Endothelial cell of umbilical vein (primary cell): ENCODE measurements around the gene ETFA. TPM values are rescaled to one million over a fixed set of nuclear protein-coding genes. Genes with fewer than 3 reads are reported as not detected.

Experiments used
- BruUV-seq: library from RNA; stranded (reverse); fragments of 400-500 nt; replicated peaks from 2 replicates; lab custom pipeline; 2021; lab: Mats Ljungman, UMichigan
- CTCF ChIA-PET: fragments of 300-600, 350-600 bp; sonication (Branson Sonifier 250); formaldehyde crosslinking; loops from one replicate; lab custom pipeline; 2021; ENCODE audit warnings: antibody characterized with exemption, inconsistent platforms; lab: Charles Lee
- POLR2A ChIA-PET: fragments of 300-600, 350-600 bp; sonication (Branson Sonifier 250); formaldehyde crosslinking; loops from one replicate; lab custom pipeline; 2021; ENCODE audit warnings: antibody characterized with exemption, inconsistent platforms; lab: Charles Lee
- DNase-seq: peaks from one replicate; pipeline ENCODE4 v3.0.0-alpha.2; 2011; ENCODE audit warnings: low read depth, low spot score
- FAIRE-seq: peaks from 2 replicates; lab custom pipeline; 2011; peaks lifted over from hg19 to GRCh38; lab: Jason Lieb, UNC
- H2AFZ ChIP-seq: 2 replicates; pipeline ENCODE4 v1.6.0; 2012; ENCODE audit warnings: low read depth, low read length, control low read depth, inconsistent platforms
- H3K27ac ChIP-seq: 2 replicates; pipeline ENCODE4 v1.5.1; 2011; ENCODE audit warnings: low read depth, mild to moderate bottlenecking, control low read depth, low read length, moderate library complexity; ENCODE audit not compliant: insufficient read depth
- H3K27me3 ChIP-seq, 2 experiments: 2 replicates each; pipeline versions ENCODE4 v1.6.0 to v1.6.1; 2011; ENCODE audit warnings: low read length in 2 of 2, mixed read lengths in 1 of 2; ENCODE audit not compliant: control insufficient read depth in 2 of 2, insufficient read depth in 2 of 2
- H3K36me3 ChIP-seq, 2 experiments: 2 replicates in 1 of 2; 3 replicates in 1 of 2; pipeline ENCODE4 v1.5.1; 2011; ENCODE audit warnings: low read length in 2 of 2, mild to moderate bottlenecking in 1 of 2, moderate library complexity in 1 of 2; ENCODE audit not compliant: control insufficient read depth in 2 of 2, insufficient read depth in 2 of 2; ENCODE audit errors: extremely low read depth in 1 of 2
- H3K4me1 ChIP-seq: 3 replicates; pipeline ENCODE4 v1.5.1; 2011; ENCODE audit warnings: mild to moderate bottlenecking, low read length; ENCODE audit not compliant: control insufficient read depth, insufficient read depth; ENCODE audit errors: extremely low read depth
- H3K4me2 ChIP-seq: 2 replicates; pipeline ENCODE4 v1.6.1; 2011; ENCODE audit warnings: low read length, control low read depth, mixed read lengths; ENCODE audit not compliant: insufficient read depth
- H3K4me3 ChIP-seq, 3 experiments: fragments of 200-600 bp in 1 of 3; sonication (generic), shearing (Covaris generic) in 1 of 3; replicated peaks in 1 of 3; 2 replicates each; pipeline ENCODE4 v1.5.1; 2011 to 2016; ENCODE audit warnings: control low read depth in 3 of 3, low read length in 3 of 3, mild to moderate bottlenecking in 2 of 3, inconsistent platforms in 1 of 3, low read depth in 1 of 3, moderate library complexity in 1 of 3; ENCODE audit not compliant: insufficient read depth in 1 of 3
- H3K79me2 ChIP-seq: 2 replicates; pipeline ENCODE4 v1.6.0; 2012; ENCODE audit warnings: low read length, inconsistent platforms; ENCODE audit not compliant: control insufficient read depth, insufficient read depth
- H3K9ac ChIP-seq: replicated peaks from 2 replicates; pipeline ENCODE3; 2011; ENCODE audit warnings: low read length, control low read depth; ENCODE audit not compliant: insufficient read depth; ENCODE audit errors: extremely low read depth
- H3K9me1 ChIP-seq: replicated peaks from 3 replicates; pipeline ENCODE4 v1.6.0; 2011; ENCODE audit warnings: mild to moderate bottlenecking, low read length; ENCODE audit not compliant: control insufficient read depth, insufficient read depth; ENCODE audit errors: extremely low read depth
- H3K9me3 ChIP-seq: replicated peaks from 2 replicates; pipeline ENCODE4 v1.5.1; 2012; ENCODE audit warnings: low read length, inconsistent platforms; ENCODE audit not compliant: control insufficient read depth, insufficient read depth
- H4K20me1 ChIP-seq: replicated peaks from 2 replicates; pipeline ENCODE3; 2011; ENCODE audit warnings: mild to moderate bottlenecking, low read length; ENCODE audit not compliant: control insufficient read depth, insufficient read depth; ENCODE audit errors: extremely low read depth
- CTCF ChIP-seq, 2 donors: IDR thresholded peaks; 1 replicate in 1 of 2; 2 replicates in 1 of 2; pipeline ENCODE4 v1.5.1; 2011; ENCODE audit warnings: low read length in 2 of 2, mild to moderate bottlenecking in 2 of 2, moderate library complexity in 2 of 2, control low read depth in 1 of 2, inconsistent platforms in 1 of 2, low read depth in 1 of 2; ENCODE audit not compliant: insufficient read depth in 1 of 2; ENCODE audit errors: extremely low read depth in 1 of 2
- EZH2 ChIP-seq: IDR thresholded peaks from 2 replicates; pipeline ENCODE4 v1.6.1; 2012; ENCODE audit warnings: borderline replicate concordance, low read depth, mild to moderate bottlenecking, moderate library complexity, low read length, inconsistent platforms; ENCODE audit not compliant: severe bottlenecking
- FOS ChIP-seq: IDR thresholded peaks from 2 replicates; pipeline ENCODE4 v1.6.1; 2011; ENCODE audit warnings: mild to moderate bottlenecking, low read length, moderate library complexity, borderline replicate concordance; ENCODE audit not compliant: insufficient read depth
- GATA2 ChIP-seq: IDR thresholded peaks from 2 replicates; pipeline ENCODE4 v1.7.0; 2011; ENCODE audit warnings: low read depth, mild to moderate bottlenecking, moderate library complexity, mixed read lengths, low read length; ENCODE audit not compliant: insufficient read length, insufficient read depth
- JUN ChIP-seq: IDR thresholded peaks from 2 replicates; pipeline ENCODE4 v1.6.1; 2011; ENCODE audit warnings: borderline replicate concordance, low read depth; ENCODE audit not compliant: insufficient read length, insufficient read depth
- MAX ChIP-seq: IDR thresholded peaks from 2 replicates; pipeline ENCODE4 v1.6.1; 2011; ENCODE audit not compliant: insufficient read depth, insufficient read length
- MYC ChIP-seq: IDR thresholded peaks from one replicate; pipeline ENCODE4 v1.6.1; 2011; ENCODE audit warnings: mild to moderate bottlenecking, low read depth, low read length
- POLR2A ChIP-seq: IDR thresholded peaks from 2 replicates; pipeline ENCODE4 v1.6.1; 2012; ENCODE audit warnings: low read depth, mild to moderate bottlenecking, control low read depth, low read length
- POLR2AphosphoS5 ChIP-seq: IDR thresholded peaks from 2 replicates; pipeline ENCODE4 v1.6.1; 2012; ENCODE audit warnings: low read depth, mild to moderate bottlenecking, control low read depth, low read length, moderate library complexity; ENCODE audit not compliant: insufficient read depth
- dilution Hi-C: fragments of 300-500 bp; cut with MboI; formaldehyde crosslinking; loops from one replicate; pipeline ENCODE4 v1.15.0; 2019; ENCODE audit warnings: low sequenced_read_pairs; ENCODE audit not compliant: extremely low pct_ligation_motif_present
- intact Hi-C: fragments of 100-400 bp; cut with micrococcal nuclease; formaldehyde crosslinking; loops from one replicate; pipeline ENCODE4 v1.10.0; 2022
- polyA plus RNA-seq, 4 experiments: library from polyadenylated mRNA; depleted of rRNA in 3 of 4; stranded (reverse) in 3 of 4; unstranded in 1 of 4; fragments of >200 nt; gene quantifications; 2 replicates each; pipeline versions ENCODE4 v1.2.1 to v1.2.3, GENCODE V29; 2011 to 2012; ENCODE audit warnings: missing spikeins in 1 of 4
- total RNA-seq: library from RNA; stranded (reverse); gene quantifications from 2 replicates; pipeline ENCODE4 v1.2.3, GENCODE V29; 2021

Gene ETFA
- total and polyA plus RNA-seq, 2 donors (not counting 3 experiments of a cell fraction or from before 2014, with no cell fraction given), result 102 to 116 TPM

- Histone ChIP-seq H3K27me3 (peaks cover 0 to 6% of the 10 kb centered on the region in 2 experiments), H3K4me3 (no peak overlapping the region), H3K4me2 (no peak overlapping the region), H3K4me1 (peaks cover 3% of the 10 kb centered on the region), H3K36me3 (no peaks in the 10 kb centered on the region), H3K27ac (no peak overlapping the region), H3K79me2 (no peaks in the 10 kb centered on the region), H4K20me1 (no peaks in the 10 kb centered on the region), H3K9ac (no peak overlapping the region), H2AFZ (no peak overlapping the region), H3K9me3 (no peaks in the 10 kb centered on the region), H3K9me1 (no peaks in the 10 kb centered on the region)
- intact Hi-C loops (no loop called here), dilution Hi-C loops (no loop called here)
- FAIRE-seq (no peak), DNase-seq (no peak)
- TF ChIP-seq CTCF (IDR thresholded peaks at IDR 0.05; ENCODE audit: extremely low read depth in 1 of 2, insufficient read depth in 1 of 2, low read depth in 1 of 2, low read length in 2 of 2), result no peak
- BruUV-seq, result no TSS peak
- POLR2A ChIA-PET, result no interaction called here
- CTCF ChIA-PET, result interaction anchor here (1.0 to 4.4 kb wide), 3 partner anchors 19 to 149 kb away, joined by 3 to 40 read pairs (median 14); no protein-coding TSS in a partner anchor
Observed at GRCh38 chr15:76183930-76184649, 127.2 kb downstream of the ETFA start.

- CTCF ChIA-PET, result interaction anchor here (1.1 to 1.4 kb wide), 2 partner anchors 25 to 31 kb away, joined by 4 to 5 read pairs; no protein-coding TSS in a partner anchor
Observed at GRCh38 chr15:76181705-76182107, 129.6 kb downstream of the ETFA start.

More at GRCh38 chr15:76181705-76182107, 129.6 kb downstream of the ETFA start:
- Histone ChIP-seq H3K36me3 (no peaks in the 10 kb centered on the region), H3K4me2 (no peak overlapping the region), H3K9ac (no peak overlapping the region), H3K27me3 (peaks cover 0 to 7% of the 10 kb centered on the region in 2 experiments), H2AFZ (no peak overlapping the region), H4K20me1 (no peaks in the 10 kb centered on the region), H3K4me1 (peaks cover 3% of the 10 kb centered on the region), H3K4me3 (no peak overlapping the region), H3K79me2 (no peaks in the 10 kb centered on the region), H3K9me1 (no peaks in the 10 kb centered on the region), H3K27ac (no peak overlapping the region), H3K9me3 (no peaks in the 10 kb centered on the region)
- BruUV-seq, result no TSS peak
- FAIRE-seq, result no peak
- POLR2A ChIA-PET, result interaction anchor here (0.6 kb wide), 1 partner anchor 155 kb away, joined by 3 read pairs; the partner anchor contains the start of gene ISL2
- no peak for TF ChIP-seq EZH2
- TF ChIP-seq MAX, result no peak
- no peak for TF ChIP-seq CTCF (IDR thresholded peaks at IDR 0.05; ENCODE audit: extremely low read depth in 1 of 2, insufficient read depth in 1 of 2, low read depth in 1 of 2, low read length in 2 of 2)
- TF ChIP-seq FOS, result no peak
- TF ChIP-seq MYC, result no peak
- TF ChIP-seq JUN, result no peak
- TF ChIP-seq POLR2A, result no peak
- no peak for TF ChIP-seq GATA2
- no peak for TF ChIP-seq POLR2AphosphoS5
- no peak for DNase-seq
- dilution Hi-C loops (no loop called here), intact Hi-C loops (no loop called here)
